Stimulated activated CD8-positive, alpha-beta memory T cell treated with anti-CD3 and anti-CD28 coated beads, Interleukin-4, amount 100 ng/mL, for 24 hours (primary cell): ENCODE data around the gene YBX1.
"Not testable (repeated sequence)": the region's sequence is repeated elsewhere in the genome, so short reads cannot be mapped to it uniquely, and the experiment has no call there.

Source experiments
- DNase-seq: peaks from one replicate; pipeline ENCODE4 v3.0.0-alpha.2; 2020; ENCODE audit warnings: low read depth

Gene YBX1

GRCh38 chr1:42748461-42749410 lies 66.5 kb downstream of the YBX1 start:
- DNase-seq, result no peak

GRCh38 chr1:42750041-42750440 lies 67.8 kb downstream of the YBX1 start:
- DNase-seq, result no peak

- not testable (repeated sequence) for DNase-seq
These were observed 69.4 kb downstream of the YBX1 start for GRCh38 chr1:42751511-42752070.

GRCh38 chr1:42752284-42752683 lies 70.1 kb downstream of the YBX1 start:
- DNase-seq, result no peak

GRCh38 chr1:42753070-42753469 lies 70.9 kb downstream of the YBX1 start:
- no peak for DNase-seq
